Epidermal melanocyte (primary cell): ENCODE results near the gene RTN1.

Experiments used
- DNase-seq: peaks from one replicate; pipeline ENCODE4 v3.0.0; 2011; ENCODE audit warnings: low spot score; ENCODE audit not compliant: insufficient read length

The RTN1 gene

DNA sequence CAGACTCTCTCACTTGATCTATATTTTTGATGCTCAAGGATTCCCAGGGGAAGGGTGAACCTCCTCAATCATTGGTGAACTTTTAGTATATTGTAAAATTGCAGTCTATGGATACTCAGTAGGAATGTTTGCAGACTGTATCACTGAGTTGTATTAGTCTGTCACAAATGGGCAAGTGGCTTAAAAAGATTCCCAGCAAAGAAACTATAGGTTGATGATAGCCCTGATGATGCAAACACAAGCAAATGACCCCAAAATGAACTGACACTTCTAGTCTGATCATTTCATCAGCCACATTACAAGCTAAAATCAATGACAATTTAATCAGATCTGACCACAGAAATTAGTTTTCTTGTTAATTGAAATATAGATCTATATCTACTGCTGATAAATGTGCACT lies 59.5 kb downstream of the RTN1 start:
- DNase-seq, result no peak

- DNase-seq, result no peak
Observed at GRCh38 chr14:59803052-59803540, 67.5 kb downstream of the RTN1 start.

DNA sequence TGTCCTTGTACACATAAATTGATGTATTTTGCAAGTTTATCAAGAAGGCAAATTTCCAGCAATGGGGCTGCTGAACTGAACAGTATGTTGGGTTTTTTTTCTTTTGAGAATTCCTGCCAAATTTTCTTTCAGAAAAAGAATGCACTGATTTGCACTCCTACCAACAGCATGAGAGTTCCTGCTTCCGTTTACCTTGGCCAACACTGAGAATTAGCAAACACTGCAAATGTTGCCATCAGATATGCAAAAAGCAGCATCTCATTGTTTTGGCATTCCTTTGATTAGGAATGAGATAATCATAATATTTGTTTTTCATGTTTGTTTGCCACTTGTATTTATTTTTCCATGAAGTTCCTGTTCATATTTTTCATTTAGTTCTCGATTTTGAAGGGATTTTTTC lies 82.4 kb downstream of the RTN1 start:
- no peak for DNase-seq

GRCh38 chr14:59787045-59787674 lies 83.4 kb downstream of the RTN1 start:
- DNase-seq, result no peak

DNA sequence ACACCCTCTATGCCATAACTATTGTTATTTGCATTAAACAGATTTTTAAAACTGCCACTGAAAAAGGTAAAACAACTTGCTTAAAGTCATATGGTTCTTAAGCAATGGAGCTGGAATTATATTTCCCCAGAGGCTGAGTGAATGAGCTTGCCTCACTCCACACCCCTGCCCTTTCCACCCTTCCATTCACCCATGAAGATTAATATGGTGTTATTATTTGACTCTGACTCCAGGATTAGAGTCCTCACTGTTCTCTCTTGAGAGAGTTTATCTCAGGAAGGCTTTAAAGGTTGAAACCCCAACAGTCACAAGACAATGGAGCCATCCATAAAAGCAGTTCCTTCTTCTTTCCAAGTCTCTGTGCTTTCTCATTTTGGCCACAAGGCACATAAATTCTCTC lies 84.9 kb downstream of the RTN1 start:
- DNase-seq, result no peak

- no peak for DNase-seq
Observed at GRCh38 chr14:59782760-59783159, 87.8 kb downstream of the RTN1 start.

GRCh38 chr14:59777006-59777579 lies 93.5 kb downstream of the RTN1 start:
- no peak for DNase-seq

DNA sequence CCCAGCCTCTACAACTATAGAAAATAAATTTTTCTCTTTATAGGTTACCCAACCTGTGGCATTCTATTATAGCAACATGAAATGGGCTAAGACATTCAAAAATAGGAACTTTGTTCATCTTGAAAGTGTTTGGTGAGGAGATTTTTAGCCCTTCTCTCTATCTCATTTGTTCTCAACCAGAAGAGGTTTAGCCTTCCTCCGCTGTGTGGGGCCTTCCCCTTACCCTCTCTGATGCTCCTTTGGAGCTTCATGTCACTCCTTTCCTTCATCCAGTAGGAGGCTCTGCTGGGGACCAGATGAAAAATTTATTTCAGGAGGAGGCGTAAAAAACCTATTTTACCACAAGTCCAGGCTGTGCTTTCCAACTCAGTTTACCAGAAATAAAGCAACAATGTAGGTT lies 94.1 kb downstream of the RTN1 start:
- no peak for DNase-seq

DNA sequence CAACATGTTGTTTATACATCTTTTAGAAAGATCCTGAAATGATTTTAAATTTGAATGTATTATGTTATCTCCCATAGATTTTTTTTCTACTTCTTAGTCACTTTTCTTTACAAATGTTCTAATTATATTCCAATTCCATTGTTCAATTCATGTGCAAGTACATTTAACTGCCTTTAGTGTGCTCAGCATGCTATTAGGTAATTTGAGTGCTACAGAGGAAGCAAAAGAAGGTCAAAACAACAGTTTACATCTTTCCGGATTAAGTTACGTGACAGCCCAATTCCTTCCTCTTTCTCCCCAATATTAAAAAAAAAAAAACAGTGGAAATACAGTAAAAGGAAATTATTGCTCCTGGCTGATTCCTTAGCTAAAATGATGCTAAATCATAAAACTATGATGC lies 98.3 kb downstream of the RTN1 start:
- no peak for DNase-seq

DNA sequence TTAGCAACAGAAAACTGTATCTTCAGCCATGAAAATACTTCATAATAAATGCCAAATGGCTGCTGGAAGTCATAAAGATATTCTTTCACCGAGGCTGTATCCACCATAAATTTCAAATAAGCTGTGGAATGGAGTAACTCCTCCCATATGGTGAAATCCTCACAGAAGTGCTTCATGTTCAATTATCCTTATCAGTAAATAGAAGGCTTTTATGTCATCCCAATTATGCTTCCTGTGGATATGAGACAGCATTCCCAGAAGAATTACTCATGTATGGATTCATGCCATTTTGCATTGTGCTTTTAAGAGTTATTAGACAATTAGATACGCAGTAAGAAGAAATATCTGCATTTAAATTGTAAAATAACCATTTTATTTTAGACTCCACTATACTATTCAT lies 99.0 kb downstream of the RTN1 start:
- DNase-seq, result no peak

GRCh38 chr14:59769586-59769985 lies 101.0 kb downstream of the RTN1 start:
- DNase-seq, result no peak

DNA sequence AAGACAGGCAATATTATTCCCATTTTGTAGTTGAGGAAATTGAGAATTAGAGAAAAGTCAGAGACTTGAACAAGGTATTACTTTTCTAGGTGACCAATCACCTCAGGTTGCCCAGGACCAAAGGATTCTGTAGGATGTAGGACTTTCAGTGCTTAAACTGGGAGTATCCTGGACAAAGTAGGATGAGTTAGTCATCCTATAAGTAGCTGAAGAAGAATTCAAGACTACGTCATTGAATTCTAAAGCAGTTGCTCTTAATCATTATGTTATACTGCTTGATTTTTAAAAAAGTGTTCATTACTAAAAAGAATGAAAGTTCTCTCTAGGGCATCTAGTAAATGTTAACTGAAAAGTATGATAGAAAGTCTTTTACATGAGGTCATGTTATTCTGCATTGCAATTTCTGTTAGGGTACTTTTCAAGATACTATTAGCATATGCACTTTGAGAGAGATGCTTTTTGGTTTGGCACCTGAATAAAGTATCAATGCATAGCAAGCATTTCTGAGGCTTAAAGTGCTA lies 101.7 kb downstream of the RTN1 start:
- no peak for DNase-seq

GRCh38 chr14:59761851-59762250 lies 108.7 kb downstream of the RTN1 start:
- DNase-seq, result no peak

DNA sequence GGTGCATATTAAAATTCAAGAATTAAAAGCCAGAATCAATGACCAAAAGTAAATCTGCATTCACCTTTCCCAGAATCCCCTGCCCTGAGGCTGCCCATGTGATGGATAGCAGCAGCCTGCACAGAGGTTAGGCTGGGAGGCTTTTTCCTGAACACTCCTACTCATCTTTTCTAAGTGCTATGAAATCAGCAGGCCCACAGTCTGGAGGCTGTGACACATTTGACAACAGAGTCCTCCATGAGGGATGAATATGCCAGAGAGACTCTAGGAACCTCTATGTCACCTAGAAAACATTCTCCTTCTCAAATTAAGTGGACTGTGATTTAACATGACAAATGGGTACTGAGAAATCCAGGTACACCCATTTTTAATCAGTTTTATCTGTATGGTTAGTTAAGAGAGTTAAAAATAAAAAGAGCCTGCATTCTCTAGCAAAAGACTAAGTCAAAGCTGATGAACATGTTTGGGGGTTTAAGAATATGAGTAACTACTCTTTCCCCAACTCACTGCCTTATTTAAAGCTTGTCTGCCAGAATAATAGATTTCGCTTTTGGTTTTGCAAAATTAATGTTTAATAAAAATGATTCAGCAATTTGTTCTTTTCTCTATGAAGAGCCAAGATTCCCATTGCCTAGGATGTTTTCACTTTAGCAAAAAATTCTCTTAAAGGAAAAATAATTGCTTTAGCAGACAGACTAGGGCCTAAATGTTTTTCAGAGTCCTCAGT lies 115.0 kb downstream of the RTN1 start:
- DNase-seq, result no peak

DNA sequence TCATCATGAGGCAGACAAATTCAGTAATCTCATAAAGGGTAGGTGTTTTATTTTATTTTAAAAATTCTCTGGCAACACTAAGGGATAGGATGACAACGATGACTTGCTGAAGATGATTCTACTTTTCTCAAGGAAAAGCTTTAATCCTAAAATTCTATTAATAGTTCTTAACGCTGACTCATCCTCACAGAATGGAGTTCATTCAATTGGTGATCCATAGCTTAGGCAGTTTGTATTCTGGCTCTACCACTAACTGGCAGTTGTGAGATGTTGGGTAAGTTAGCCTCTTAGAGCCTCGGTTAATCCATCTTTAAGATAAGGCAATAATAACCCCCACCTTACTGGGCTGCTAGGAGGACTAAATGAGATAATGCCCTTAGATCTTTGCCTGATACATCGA lies 116.3 kb downstream of the RTN1 start:
- DNase-seq, result no peak

DNA sequence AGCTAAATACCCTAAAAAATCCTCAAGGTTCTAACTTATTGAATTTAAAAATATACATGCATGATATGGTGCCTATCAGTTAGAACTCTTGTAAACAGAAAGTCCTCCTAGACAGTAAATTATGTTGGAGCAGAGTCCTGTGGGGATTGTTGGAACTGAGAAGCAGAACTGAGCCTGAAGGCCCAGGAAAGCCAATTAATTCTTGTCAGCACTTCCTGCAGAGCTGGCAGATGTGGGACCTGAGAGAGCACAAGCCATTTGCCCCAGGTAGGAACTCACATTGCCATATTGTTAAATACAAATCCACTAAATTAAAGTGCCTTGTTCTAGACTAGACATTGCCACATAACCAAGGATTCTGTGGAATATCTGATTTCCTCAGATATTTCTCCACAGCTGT lies 117.1 kb downstream of the RTN1 start:
- no peak for DNase-seq

DNA sequence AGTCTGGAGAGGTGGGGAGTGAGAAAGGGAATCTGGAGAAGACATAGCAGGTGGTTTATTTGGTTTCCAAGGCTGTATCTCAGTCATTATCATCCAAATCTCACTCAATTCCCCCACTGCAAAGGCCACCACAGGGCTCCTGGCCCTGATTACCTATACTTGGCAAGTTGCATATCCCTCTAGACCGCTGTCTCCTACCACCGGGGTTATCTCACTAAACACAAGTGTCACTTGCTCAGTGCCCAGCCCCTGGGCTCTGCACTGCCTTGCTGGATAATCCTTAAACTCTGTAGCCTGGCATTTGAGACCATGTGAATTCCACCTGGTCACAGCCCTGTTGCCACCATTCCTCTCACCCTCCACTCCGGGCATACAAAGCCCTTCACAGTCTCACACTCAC lies 119.0 kb downstream of the RTN1 start:
- DNase-seq, result no peak

GRCh38 chr14:59739794-59740193 lies 130.8 kb downstream of the RTN1 start:
- no peak for DNase-seq

DNA sequence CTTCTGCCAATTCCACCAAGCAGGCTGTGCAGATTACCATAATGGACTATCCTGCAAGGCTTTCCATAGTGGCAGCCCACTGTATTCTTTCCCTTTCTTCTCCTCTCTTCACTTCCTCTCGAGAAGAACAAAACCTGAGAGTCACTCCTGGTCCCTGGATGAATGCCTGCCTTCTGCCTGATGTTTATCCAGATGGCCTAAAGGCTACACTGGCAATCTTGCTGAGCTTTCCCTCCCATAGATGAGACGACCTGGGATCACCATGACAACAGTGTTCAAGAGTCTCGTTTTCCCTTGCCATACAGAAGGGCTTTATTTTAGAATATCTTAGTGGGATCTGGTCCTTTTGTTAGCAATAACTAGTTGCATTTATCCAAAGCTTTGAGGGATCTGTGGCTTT lies 142.3 kb downstream of the RTN1 start:
- DNase-seq, result no peak

GRCh38 chr14:59727073-59727661 lies 143.4 kb downstream of the RTN1 start:
- no peak for DNase-seq

DNA sequence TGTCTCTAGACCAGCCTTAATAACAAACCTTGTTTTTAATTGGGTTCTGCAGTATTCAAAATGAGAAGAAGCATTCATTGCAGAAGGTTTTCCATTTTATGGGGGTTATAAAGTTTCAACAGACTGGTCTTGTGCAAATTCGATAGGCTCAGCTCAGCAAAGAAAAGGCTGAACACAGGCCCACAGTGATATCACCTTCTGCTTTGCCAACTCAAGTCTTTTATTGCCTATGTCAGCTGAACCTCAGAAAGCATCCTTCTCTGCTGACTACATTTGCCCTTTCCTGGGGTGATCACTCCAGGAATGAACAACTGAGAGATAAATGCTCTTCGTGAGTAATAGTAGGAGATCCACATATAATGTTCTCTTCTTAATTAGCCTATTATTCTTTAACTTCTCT lies 159.5 kb downstream of the RTN1 start:
- DNase-seq, result no peak
